H9 (cell line): ENCODE data around the gene ATP5MC2. TPM values are rescaled to one million over a fixed set of nuclear protein-coding genes. Genes with fewer than 3 reads are reported as not detected.

Experiments
- DNase-seq: peaks from one replicate; pipeline ENCODE4 v3.0.0-alpha.2; 2017
- H2AFZ ChIP-seq: one replicate; pipeline ENCODE4 v1.6.1; 2013; ENCODE audit warnings: mild to moderate bottlenecking, low read length, control low read depth, moderate library complexity
- H2AK5ac ChIP-seq: 2 replicates; pipeline ENCODE4 v1.6.1; 2013; ENCODE audit warnings: low read length, control low read depth, mixed read lengths; ENCODE audit not compliant: insufficient read length
- H2BK120ac ChIP-seq: one replicate; pipeline ENCODE4 v1.6.1; 2013; ENCODE audit warnings: low read depth, mild to moderate bottlenecking, low read length, control low read depth, inconsistent platforms; ENCODE audit not compliant: poor library complexity, severe bottlenecking
- H2BK12ac ChIP-seq: 2 replicates; pipeline ENCODE4 v1.6.1; 2013; ENCODE audit warnings: low read length, control low read depth, mixed read lengths, low read depth; ENCODE audit not compliant: insufficient read length
- H2BK15ac ChIP-seq: 2 replicates; pipeline ENCODE4 v1.6.1; 2013; ENCODE audit warnings: low read depth, low read length, control low read depth
- H2BK20ac ChIP-seq: one replicate; pipeline ENCODE4 v1.6.1; 2013; ENCODE audit warnings: low read depth, mild to moderate bottlenecking, low read length, control low read depth, inconsistent platforms; ENCODE audit not compliant: poor library complexity, severe bottlenecking
- H2BK5ac ChIP-seq: 2 replicates; pipeline ENCODE4 v1.6.1; 2013; ENCODE audit warnings: low read length, control low read depth, mixed read lengths; ENCODE audit not compliant: insufficient read length
- H3K14ac ChIP-seq: 2 replicates; pipeline ENCODE4 v1.6.1; 2013; ENCODE audit warnings: low read length, control low read depth; ENCODE audit not compliant: insufficient read depth
- H3K18ac ChIP-seq: 2 replicates; pipeline ENCODE4 v1.6.1; 2013; ENCODE audit warnings: low read depth, mild to moderate bottlenecking, mixed read lengths, low read length, control low read depth; ENCODE audit not compliant: insufficient read length
- H3K23ac ChIP-seq: 2 replicates; pipeline ENCODE4 v1.6.1; 2013; ENCODE audit warnings: low read length, control low read depth, mixed read lengths, low read depth; ENCODE audit not compliant: insufficient read length
- H3K23me2 ChIP-seq: 2 replicates; pipeline ENCODE4 v1.6.1; 2013; ENCODE audit warnings: low read depth, mild to moderate bottlenecking, mixed read lengths, low read length, control low read depth; ENCODE audit not compliant: insufficient read length, poor library complexity, severe bottlenecking
- H3K27ac ChIP-seq: 2 replicates; pipeline ENCODE4 v1.5.1; 2013; ENCODE audit warnings: low read length, control low read depth, mixed read lengths, low read depth; ENCODE audit not compliant: insufficient read length
- H3K27me3 ChIP-seq: 2 replicates; pipeline ENCODE4 v1.6.1; 2013; ENCODE audit warnings: low read length, control low read depth, inconsistent platforms; ENCODE audit not compliant: insufficient read depth
- H3K4ac ChIP-seq: 2 replicates; pipeline ENCODE4 v1.6.1; 2013; ENCODE audit warnings: low read depth, mild to moderate bottlenecking, control low read depth, inconsistent platforms, low read length, moderate library complexity
- H3K4me1 ChIP-seq: 2 replicates; pipeline ENCODE4 v1.6.1; 2013; ENCODE audit warnings: low read length, control low read depth, inconsistent platforms; ENCODE audit not compliant: insufficient read depth
- H3K4me2 ChIP-seq: 2 replicates; pipeline ENCODE4 v1.6.1; 2013; ENCODE audit warnings: low read length, control low read depth, mixed read lengths; ENCODE audit not compliant: insufficient read length, insufficient read depth
- H3K56ac ChIP-seq: 2 replicates; pipeline ENCODE4 v1.6.1; 2013; ENCODE audit warnings: low read depth, mild to moderate bottlenecking, mixed read lengths, low read length, control low read depth; ENCODE audit not compliant: insufficient read length
- H3K79me1 ChIP-seq: 2 replicates; pipeline ENCODE4 v1.6.1; 2013; ENCODE audit warnings: low read depth, mild to moderate bottlenecking, moderate library complexity, low read length, control low read depth, inconsistent platforms; ENCODE audit not compliant: insufficient read depth, poor library complexity, severe bottlenecking
- H3K79me2 ChIP-seq: 2 replicates; pipeline ENCODE4 v1.6.1; 2013; ENCODE audit warnings: low read length, control low read depth, inconsistent platforms; ENCODE audit not compliant: insufficient read depth
- H3K9ac ChIP-seq: 2 replicates; pipeline ENCODE4 v1.6.1; 2013; ENCODE audit warnings: low read length, control low read depth, mixed read lengths; ENCODE audit not compliant: insufficient read length; ENCODE audit errors: extremely low read depth
- H3K9me3 ChIP-seq: one replicate; pipeline ENCODE4 v1.6.1; 2013; ENCODE audit warnings: low read depth, low read length, inconsistent platforms; ENCODE audit not compliant: control insufficient read depth
- H3T11ph ChIP-seq: one replicate; pipeline ENCODE4 v1.6.1; 2013; ENCODE audit warnings: mild to moderate bottlenecking, low read length, control low read depth, inconsistent platforms
- H4K20me1 ChIP-seq: one replicate; pipeline ENCODE4 v1.6.1; 2013; ENCODE audit not compliant: control insufficient read depth, insufficient read length, insufficient read depth
- H4K5ac ChIP-seq: 2 replicates; pipeline ENCODE4 v1.6.1; 2013; ENCODE audit warnings: low read depth, mild to moderate bottlenecking, mixed read lengths, low read length, control low read depth; ENCODE audit not compliant: insufficient read length
- H4K8ac ChIP-seq: replicated peaks from 2 replicates; pipeline ENCODE4 v1.6.1; 2013; ENCODE audit warnings: low read length, control low read depth, mixed read lengths, low read depth; ENCODE audit not compliant: insufficient read length
- H4K91ac ChIP-seq: 2 replicates; pipeline ENCODE4 v1.6.1; 2013; ENCODE audit warnings: low read depth, mild to moderate bottlenecking, moderate library complexity, mixed read lengths, low read length, control low read depth; ENCODE audit not compliant: insufficient read length
- H3K27ac Mint-ChIP-seq, 3 experiments: 2 replicates in 2 of 3; 3 replicates in 1 of 3; pipeline ENCODE4 v1.8.0; 2020 to 2021; ENCODE audit warnings: mixed read lengths in 3 of 3, mild to moderate bottlenecking in 1 of 3, moderate library complexity in 1 of 3
- H3K27me3 Mint-ChIP-seq: 2 replicates; pipeline ENCODE4 v1.8.0; 2021; ENCODE audit warnings: low read depth, mild to moderate bottlenecking, moderate library complexity, mixed read lengths
- H3K36me3 Mint-ChIP-seq, 3 experiments: 2 replicates in 2 of 3; 3 replicates in 1 of 3; pipeline ENCODE4 v1.8.0; 2020 to 2021; ENCODE audit warnings: low read depth in 3 of 3, mixed read lengths in 3 of 3; ENCODE audit not compliant: insufficient read depth in 1 of 3
- H3K4me1 Mint-ChIP-seq, 2 experiments: 2 replicates each; pipeline ENCODE4 v1.8.0; 2020; ENCODE audit warnings: mixed read lengths in 2 of 2
- H3K4me3 Mint-ChIP-seq, 2 experiments: 2 replicates in 1 of 2; 3 replicates in 1 of 2; pipeline ENCODE4 v1.8.0; 2020 to 2021; ENCODE audit warnings: mild to moderate bottlenecking in 2 of 2, mixed read lengths in 2 of 2, moderate library complexity in 1 of 2
- H3K9me3 Mint-ChIP-seq, 2 experiments: 2 replicates in 1 of 2; 3 replicates in 1 of 2; pipeline ENCODE4 v1.8.0; 2020; ENCODE audit warnings: mild to moderate bottlenecking in 2 of 2, mixed read lengths in 2 of 2, moderate library complexity in 1 of 2
- CTCF ChIP-seq: fragments of 200-600 bp; sonication (generic); conservative IDR thresholded peaks from 3 replicates; pipeline ENCODE4 v1.8.0; 2021; ENCODE audit warnings: antibody characterized with exemption, mild to moderate bottlenecking
- WGBS: extraction: QIAGEN DNeasy Blood & Tissue Kit; methylation state at CpG from one replicate; pipeline ENCODE4 v1.1.7; 2013; ENCODE audit warnings: missing lambda C conversion rate, low lambda C conversion rate, mixed read lengths; ENCODE audit not compliant: insufficient read length; ENCODE audit errors: extremely low coverage; 5-methylcytosine and 5-hydroxymethylcytosine counted together
- total RNA-seq: library from RNA; stranded (reverse); gene quantifications from 2 replicates; pipeline ENCODE4 v1.2.1, GENCODE V29; 2021

Gene ATP5MC2
- total RNA-seq, 1 experiment from 2014 or later = 379 TPM

GRCh38 chr12:53617700-53618099 is 58.2 kb downstream of the ATP5MC2 start:
- Histone ChIP-seq H3K79me2 (no peaks in the 10 kb centered on the region), H2AK5ac (no peak overlapping the region), H3K56ac (no peak overlapping the region), H2BK15ac (no peak overlapping the region), H4K5ac (no peak overlapping the region), H3K23ac (no peak overlapping the region), H2BK12ac (no peak overlapping the region), H3T11ph (no peak overlapping the region), H3K23me2 (no peaks in the 10 kb centered on the region), H4K20me1 (no peaks in the 10 kb centered on the region), H2AFZ (no peak overlapping the region), H4K91ac (no peak overlapping the region), H3K4me1 (no peaks in the 10 kb centered on the region), H3K27ac (no peak overlapping the region), H2BK5ac (no peak overlapping the region), H4K8ac (no peak overlapping the region), H3K4ac (no peak overlapping the region), H3K14ac (no peak overlapping the region), H3K27me3 (no peaks in the 10 kb centered on the region), H3K4me2 (no peak overlapping the region), H3K9me3 (no peaks in the 10 kb centered on the region), H3K9ac (no peak overlapping the region), H3K79me1 (no peaks in the 10 kb centered on the region), H3K18ac (no peak overlapping the region), H2BK20ac (no peak overlapping the region), H2BK120ac (no peak overlapping the region)
- WGBS = no CpG with 5 or more reads among the region's 3 CpGs
- H3K4me3 Mint-ChIP-seq = no peak overlapping the region
- peaks cover 0 to 2% (median 0%) of the 10 kb centered on the region in 3 experiments; a peak in 2 of 7 replicates for H3K36me3 Mint-ChIP-seq
- H3K27ac Mint-ChIP-seq = peak overlapping the region in 1 of 3 experiments; percentile 61; a peak in 2 of 7 replicates
- no peaks in the 10 kb centered on the region for H3K27me3 Mint-ChIP-seq
- TF ChIP-seq CTCF = no peak
- no peak for DNase-seq
- peaks cover 3 to 5% of the 10 kb centered on the region in 2 experiments; a peak in 2 of 4 replicates for H3K4me1 Mint-ChIP-seq
- no peaks in the 10 kb centered on the region for H3K9me3 Mint-ChIP-seq
